GM21825 (cell line): ENCODE results near the gene STEAP3.

Experiments
- ATAC-seq: cut with Tn5 transposase; IDR thresholded peaks from one replicate; pipeline ENCODE4 v1.9.1; 2021; ENCODE audit warnings: mild to moderate bottlenecking, moderate library complexity; ENCODE audit not compliant: unreplicated experiment

The STEAP3 gene

GRCh38 chr2:119223521-119224390 is at the start of gene STEAP3:
TSS of gene STEAP3 (plus strand) at chr2:119223834. CDS start at chr2:119231013, 7,179 bp downstream.
- peak; percentile 74 for ATAC-seq

- ATAC-seq, result no peak
These were observed 49.2 kb upstream of the STEAP3 start for GRCh38 chr2:119174216-119174992.

- ATAC-seq, result no peak
These were observed 48.7 kb upstream of the STEAP3 start for GRCh38 chr2:119174993-119175347.

DNA sequence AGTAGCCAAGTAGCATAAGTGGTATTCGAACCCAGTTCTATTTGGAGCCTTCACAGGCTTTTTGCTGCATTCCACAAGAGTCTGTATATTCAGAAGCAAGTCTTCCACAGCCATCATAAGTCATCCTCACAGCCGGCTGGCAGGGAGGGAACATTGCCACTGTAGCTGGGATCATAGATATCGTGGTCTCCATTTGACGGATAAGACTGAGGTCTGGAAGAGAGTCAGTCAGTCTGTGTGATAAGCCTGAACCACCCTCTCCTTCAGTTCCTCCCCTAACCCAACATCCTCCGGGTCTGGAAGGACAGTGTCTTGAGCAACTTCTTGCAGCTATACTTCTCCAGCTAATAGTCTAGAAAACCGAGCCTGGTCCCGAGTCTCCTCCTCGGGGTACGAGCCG is 48.1 kb upstream of the STEAP3 start:
- ATAC-seq, result no peak

- no peak for ATAC-seq
These were observed 46.3 kb upstream of the STEAP3 start for GRCh38 chr2:119177171-119177837.

- ATAC-seq, result no peak
These were observed 45.8 kb upstream of the STEAP3 start for GRCh38 chr2:119177838-119178190.

- ATAC-seq, result no peak
These were observed 44.9 kb upstream of the STEAP3 start for GRCh38 chr2:119178776-119179175.

- ATAC-seq, result no peak
These were observed 44.4 kb upstream of the STEAP3 start for GRCh38 chr2:119179202-119179601.

DNA sequence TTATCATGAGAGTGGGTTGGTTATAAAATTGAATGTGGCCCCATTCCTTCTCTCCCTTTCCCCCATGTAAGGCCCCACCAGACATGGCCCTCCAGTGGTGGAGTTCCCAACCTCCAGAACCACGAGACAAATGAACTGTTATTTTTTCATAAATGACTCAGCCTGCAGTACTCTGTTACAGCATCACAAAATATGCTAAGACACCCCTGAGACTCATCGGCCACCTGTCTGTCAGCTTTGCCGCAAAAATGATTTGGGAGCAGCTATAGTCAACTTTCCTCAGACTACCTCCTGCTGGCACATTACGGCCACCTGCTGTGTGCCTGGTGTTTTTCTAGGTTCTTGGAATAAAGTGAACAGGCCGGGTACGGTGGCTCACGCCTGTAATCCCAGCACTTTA is 43.6 kb upstream of the STEAP3 start:
- no peak for ATAC-seq

DNA sequence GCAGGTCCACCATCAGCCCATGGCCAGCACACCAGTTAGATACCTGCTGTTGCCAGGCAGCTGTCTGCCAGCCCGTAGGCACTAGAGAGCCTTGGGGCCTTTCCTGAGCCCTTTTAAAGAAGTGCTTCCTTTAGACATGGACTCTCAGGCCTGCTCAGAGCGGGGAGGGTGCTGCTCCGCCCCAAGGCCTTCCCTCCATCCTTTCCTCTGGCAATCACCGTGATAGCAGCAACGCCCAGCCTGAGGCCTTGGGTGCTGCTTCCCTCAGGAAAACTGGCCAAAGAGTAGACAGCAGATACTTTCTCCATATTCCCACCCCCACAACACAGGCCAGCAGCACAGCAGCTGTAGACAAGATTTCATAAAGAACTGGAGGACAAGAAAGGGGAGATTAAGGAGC is 42.7 kb upstream of the STEAP3 start:
- no peak for ATAC-seq

DNA sequence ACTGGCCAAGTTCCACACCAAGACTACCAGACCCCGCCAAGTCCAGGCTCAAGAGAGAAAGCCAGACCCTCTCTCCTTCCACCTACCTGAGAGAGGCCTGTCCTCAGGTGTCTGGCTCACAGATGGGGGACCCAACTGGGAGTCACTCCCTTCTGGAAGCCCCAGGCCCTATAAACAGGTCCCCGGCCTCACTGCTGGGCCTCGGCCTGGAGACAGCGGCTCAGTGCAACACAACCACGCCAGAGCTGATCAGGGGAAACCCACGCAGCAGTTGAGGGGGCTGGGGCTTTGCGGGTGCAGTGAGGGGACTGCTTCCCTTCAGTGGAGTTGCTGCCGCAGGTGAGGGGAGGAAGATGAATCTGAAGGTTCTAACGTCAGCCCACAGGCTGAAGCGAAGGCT is 42.2 kb upstream of the STEAP3 start:
- no peak for ATAC-seq

- ATAC-seq, result no peak
These were observed 41.7 kb upstream of the STEAP3 start for GRCh38 chr2:119181791-119182445.

DNA sequence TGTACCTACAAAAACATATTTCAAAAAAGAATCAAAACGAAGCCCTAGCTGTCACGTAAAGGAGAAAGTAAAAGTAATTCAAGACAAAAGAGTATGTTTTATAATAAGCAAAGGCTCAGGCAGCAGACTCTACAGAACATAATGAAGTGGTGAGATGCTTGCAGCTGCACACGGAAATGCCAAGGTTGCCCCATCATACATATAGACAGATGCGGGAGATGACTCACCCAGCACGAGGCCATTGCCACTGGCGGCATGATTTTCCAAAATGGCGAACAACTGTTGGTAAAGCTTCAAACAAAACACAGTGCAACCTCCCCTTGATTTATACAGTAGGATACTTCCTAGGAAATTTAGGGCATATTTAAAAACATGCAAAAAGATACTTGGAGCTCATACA is 39.1 kb upstream of the STEAP3 start:
- no peak for ATAC-seq

- ATAC-seq, result no peak
These were observed 33.1 kb upstream of the STEAP3 start for GRCh38 chr2:119190321-119191111.

- ATAC-seq, result no peak
These were observed 30.7 kb upstream of the STEAP3 start for GRCh38 chr2:119192893-119193292.

DNA sequence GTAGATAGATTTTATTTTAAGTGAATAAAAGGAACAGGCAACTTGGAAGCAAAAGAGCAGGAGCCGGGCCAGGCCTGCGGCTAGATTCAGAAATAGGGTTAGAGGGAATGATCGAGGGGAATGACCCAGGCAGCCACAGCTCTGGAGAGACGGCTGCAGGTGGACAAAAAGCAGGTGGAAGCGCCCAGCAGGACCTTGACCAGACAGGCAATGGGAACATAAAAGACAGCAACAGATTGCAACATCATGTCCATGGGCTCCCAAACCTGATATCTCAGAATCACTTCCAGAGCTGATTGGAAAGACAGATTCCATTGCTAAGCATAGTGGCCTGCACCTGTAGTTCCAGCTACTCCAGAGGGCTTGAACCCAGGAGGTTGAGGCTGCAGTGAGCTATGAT is 28.6 kb upstream of the STEAP3 start:
- no peak for ATAC-seq

DNA sequence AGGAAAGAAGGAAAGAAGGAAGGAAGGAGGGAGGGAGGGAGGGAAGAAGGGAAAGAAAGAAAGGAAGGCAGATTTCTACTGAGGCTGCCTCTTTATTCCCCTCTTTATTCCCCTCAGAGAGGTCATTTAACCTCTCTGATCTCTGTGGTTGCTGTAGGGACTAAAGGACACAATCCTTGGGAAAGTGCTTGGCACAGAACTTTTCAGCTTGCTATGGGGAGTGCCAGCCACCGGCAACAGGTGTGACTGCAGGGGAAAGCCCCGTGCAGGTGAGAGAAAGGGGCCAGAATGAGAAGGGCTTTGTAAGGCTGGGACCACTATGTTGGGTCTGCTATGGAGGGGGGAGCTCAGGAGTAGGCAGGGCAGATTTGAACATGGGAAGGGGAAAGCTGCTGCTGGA is 27.7 kb upstream of the STEAP3 start:
- ATAC-seq, result no peak

- no peak for ATAC-seq
These were observed 27.1 kb upstream of the STEAP3 start for GRCh38 chr2:119196301-119197125.

DNA sequence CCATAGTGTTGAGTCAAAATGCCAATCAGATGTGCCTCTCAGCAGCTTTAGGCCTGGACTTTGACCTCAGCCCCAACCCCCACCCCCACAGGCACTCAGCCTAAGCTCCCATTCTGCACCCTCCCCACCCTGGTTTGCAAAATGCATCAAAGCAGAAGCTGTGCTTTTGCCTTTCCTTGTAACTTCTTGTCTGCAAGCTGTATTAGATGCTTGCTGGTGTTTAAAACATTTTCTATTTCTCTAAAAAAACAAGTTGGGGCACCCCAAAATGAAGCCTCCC is 26.6 kb upstream of the STEAP3 start:
- ATAC-seq, result no peak
